Measurements from ENCODE around the gene ARHGEF33. TPM values are rescaled to one million over a fixed set of nuclear protein-coding genes. Genes with fewer than 3 reads are reported as not detected.

The ARHGEF33 gene
- polyA plus RNA-seq, 2 of the 4 experiments (the other 2 are of a cell fraction) = 0.08 to 0.23 TPM

DNA sequence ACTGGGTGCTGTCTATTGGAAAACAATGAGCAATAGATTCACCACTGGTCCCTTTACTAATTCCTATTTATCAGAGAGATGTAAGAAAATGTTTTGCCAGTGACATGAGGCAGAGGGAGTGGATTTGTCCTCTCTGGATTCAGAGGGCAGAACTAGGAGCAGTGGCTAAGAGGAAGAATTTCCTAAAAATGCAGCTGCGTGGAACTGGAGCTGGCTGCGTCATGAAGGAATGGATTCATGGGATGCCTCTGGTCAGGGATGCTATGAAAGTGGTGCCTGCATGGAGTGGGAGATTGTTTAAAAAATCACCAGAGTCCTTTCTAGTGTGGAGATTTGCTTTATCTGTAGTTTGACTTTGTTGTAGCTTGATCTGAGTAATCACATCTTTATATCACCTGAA lies 78.3 kb downstream of the ARHGEF33 start:
- H3K27ac ChIP-seq = no peak overlapping the region
- ATAC-seq = no peak
- H3K4me1 ChIP-seq = no peaks in the 10 kb centered on the region
- FAIRE-seq = no peak
- no peaks in the 10 kb centered on the region for H3K9me3 ChIP-seq
- no peak overlapping the region for H3K4me3 ChIP-seq
- H3K4me2 ChIP-seq = no peak overlapping the region
- no peak for DNase-seq (ENCODE audit: low read depth in 1 of 2, low spot score in 1 of 2)
- ChIA-PET CTCF (interaction anchor here (0.6 to 1.3 kb wide), 3 partner anchors 14 to 26 kb away, joined by 3 to 4 read pairs (median 3); no protein-coding TSS in a partner anchor), POLR2A (interaction anchor here (0.6 kb wide), 1 partner anchor 35 kb away, joined by 3 read pairs; no protein-coding TSS in a partner anchor)
- WGBS (ENCODE audit: missing lambda C conversion rate) = 83% methylated on average over 2 of the region's 2 CpGs
- TF ChIP-seq FOSB (CRISPR knock-in tag; IDR thresholded peaks at IDR 0.05) (no peak), FOSL2 (IDR thresholded peaks at IDR 0.05) (no peak), FOSL2 (CRISPR knock-in tag; IDR thresholded peaks at IDR 0.05) (no peak), CEBPB (IDR thresholded peaks at IDR 0.05) (no peak), CHD4 (IDR thresholded peaks at IDR 0.05; ENCODE audit: borderline replicate concordance) (no peak), JUN (IDR thresholded peaks at IDR 0.05) (no peak), CBX2 (IDR thresholded peaks at IDR 0.05; ENCODE audit: borderline replicate concordance, low read depth) (no peak), KDM1A (IDR thresholded peaks at IDR 0.05; ENCODE audit: low read depth) (no peak), NPAS2 (CRISPR knock-in tag; IDR thresholded peaks at IDR 0.05; ENCODE audit: borderline replicate concordance) (no peak), KDM5A (IDR thresholded peaks at IDR 0.05) (no peak), RFX5 (IDR thresholded peaks at IDR 0.05) (no peak), GATA3 (IDR thresholded peaks at IDR 0.05; ENCODE audit: borderline replicate concordance) (no peak), ELK1 (IDR thresholded peaks at IDR 0.05; ENCODE audit: low read depth, low read length) (no peak), HDAC2 (IDR thresholded peaks at IDR 0.05) (no peak), RCOR1 (IDR thresholded peaks at IDR 0.05; ENCODE audit: low read depth, low read length) (no peak), RAD21 (conservative IDR thresholded peaks at IDR 0.05 in 1 of 2, IDR thresholded peaks at IDR 0.05 in 1 of 2) (no peak)
- TF ChIP-seq, protein P1, sequence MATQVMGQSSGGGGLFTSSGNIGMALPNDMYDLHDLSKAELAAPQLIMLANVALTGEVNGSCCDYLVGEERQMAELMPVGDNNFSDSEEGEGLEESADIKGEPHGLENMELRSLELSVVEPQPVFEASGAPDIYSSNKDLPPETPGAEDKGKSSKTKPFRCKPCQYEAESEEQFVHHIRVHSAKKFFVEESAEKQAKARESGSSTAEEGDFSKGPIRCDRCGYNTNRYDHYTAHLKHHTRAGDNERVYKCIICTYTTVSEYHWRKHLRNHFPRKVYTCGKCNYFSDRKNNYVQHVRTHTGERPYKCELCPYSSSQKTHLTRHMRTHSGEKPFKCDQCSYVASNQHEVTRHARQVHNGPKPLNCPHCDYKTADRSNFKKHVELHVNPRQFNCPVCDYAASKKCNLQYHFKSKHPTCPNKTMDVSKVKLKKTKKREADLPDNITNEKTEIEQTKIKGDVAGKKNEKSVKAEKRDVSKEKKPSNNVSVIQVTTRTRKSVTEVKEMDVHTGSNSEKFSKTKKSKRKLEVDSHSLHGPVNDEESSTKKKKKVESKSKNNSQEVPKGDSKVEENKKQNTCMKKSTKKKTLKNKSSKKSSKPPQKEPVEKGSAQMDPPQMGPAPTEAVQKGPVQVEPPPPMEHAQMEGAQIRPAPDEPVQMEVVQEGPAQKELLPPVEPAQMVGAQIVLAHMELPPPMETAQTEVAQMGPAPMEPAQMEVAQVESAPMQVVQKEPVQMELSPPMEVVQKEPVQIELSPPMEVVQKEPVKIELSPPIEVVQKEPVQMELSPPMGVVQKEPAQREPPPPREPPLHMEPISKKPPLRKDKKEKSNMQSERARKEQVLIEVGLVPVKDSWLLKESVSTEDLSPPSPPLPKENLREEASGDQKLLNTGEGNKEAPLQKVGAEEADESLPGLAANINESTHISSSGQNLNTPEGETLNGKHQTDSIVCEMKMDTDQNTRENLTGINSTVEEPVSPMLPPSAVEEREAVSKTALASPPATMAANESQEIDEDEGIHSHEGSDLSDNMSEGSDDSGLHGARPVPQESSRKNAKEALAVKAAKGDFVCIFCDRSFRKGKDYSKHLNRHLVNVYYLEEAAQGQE (IDR thresholded peaks at IDR 0.05) = no peak

DNA sequence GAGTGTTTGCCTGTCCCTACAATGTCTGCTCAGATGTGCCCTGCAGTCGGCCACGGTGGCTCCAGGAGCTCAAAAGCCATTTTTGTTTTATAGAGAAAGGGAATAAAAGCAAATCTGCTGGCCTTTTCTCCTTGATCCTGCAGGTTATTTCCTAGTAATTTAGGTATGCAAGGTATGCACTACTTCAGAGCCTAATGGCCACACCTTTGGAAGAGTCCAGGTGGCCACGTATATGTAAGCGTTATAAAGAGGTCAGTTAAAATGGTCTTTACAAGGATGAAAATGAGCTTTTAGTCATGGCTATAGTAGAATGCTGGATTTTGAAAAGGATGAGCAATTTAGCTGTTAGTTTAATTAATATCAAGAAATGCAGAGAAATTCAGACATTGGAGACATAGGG lies 81.7 kb downstream of the ARHGEF33 start:
- DNase-seq (ENCODE audit: low read depth in 1 of 2, low spot score in 1 of 2) (no peak), FAIRE-seq (no peak), ATAC-seq (no peak)
- TF ChIP-seq E2F6 (IDR thresholded peaks at IDR 0.05; ENCODE audit: borderline replicate concordance, low read depth) = no peak
- TF ChIP-seq TFCP2L1 (CRISPR knock-in tag; IDR thresholded peaks at IDR 0.05) = no peak
- TF ChIP-seq PHF8 (IDR thresholded peaks at IDR 0.05; ENCODE audit: borderline replicate concordance, low read depth) = no peak
- no peak for TF ChIP-seq MAX (IDR thresholded peaks at IDR 0.05)
- TF ChIP-seq KDM5A (IDR thresholded peaks at IDR 0.05) = no peak
- TF ChIP-seq KDM1A (IDR thresholded peaks at IDR 0.05; ENCODE audit: low read depth) = no peak
- no peak for TF ChIP-seq MAFK (IDR thresholded peaks at IDR 0.05; ENCODE audit: partially characterized antibody)
- TF ChIP-seq EHMT2 (IDR thresholded peaks at IDR 0.05; ENCODE audit: low read depth) = no peak
- TF ChIP-seq MAZ (IDR thresholded peaks at IDR 0.05; ENCODE audit: borderline replicate concordance, low read depth, low read length) = no peak
- no peak for TF ChIP-seq ZNF302 (CRISPR knock-in tag; IDR thresholded peaks at IDR 0.05)
- TF ChIP-seq EP300 (IDR thresholded peaks at IDR 0.05) = no peak
- no peak for TF ChIP-seq GATA3 (IDR thresholded peaks at IDR 0.05; ENCODE audit: borderline replicate concordance)
- Histone ChIP-seq H3K4me2 (no peak overlapping the region), H3K27ac (no peak overlapping the region), H3K4me1 (no peaks in the 10 kb centered on the region), H3K4me3 (no peak overlapping the region), H3K9me3 (no peaks in the 10 kb centered on the region)
- 87% methylated on average over 4 of the region's 4 CpGs for WGBS (ENCODE audit: missing lambda C conversion rate)
- POLR2A ChIA-PET = no interaction called here
- CTCF ChIA-PET = interaction anchor here (1.0 to 3.0 kb wide), 2 partner anchors 24 to 258 kb away, joined by 3 to 6 read pairs; no protein-coding TSS in a partner anchor

All from A549 (cell line).